ENCODE measurements around the gene SRSF4.

DNA sequence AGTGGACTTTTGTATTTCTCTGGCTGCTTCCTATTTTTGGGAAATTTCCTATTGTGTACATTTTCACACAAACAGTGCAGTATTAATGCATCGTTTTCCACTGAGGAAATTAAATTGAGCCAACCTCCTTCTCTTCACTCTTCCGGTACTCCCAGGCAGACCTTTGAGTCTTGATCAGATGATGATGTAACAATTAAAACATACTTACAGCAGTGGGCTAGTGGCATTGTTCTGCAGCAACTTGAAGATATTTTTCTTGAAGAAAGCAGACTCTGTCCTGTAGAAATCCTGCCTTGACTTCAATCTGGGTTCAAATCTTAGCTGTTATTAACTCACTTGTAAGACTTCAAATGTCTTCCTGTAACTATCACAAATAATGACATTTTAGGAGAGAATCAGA is 39.0 kb downstream of the SRSF4 start:
- TF ChIP-seq POLR2A (IDR thresholded peaks at IDR 0.05) = no peak
- TF ChIP-seq, protein P1, sequence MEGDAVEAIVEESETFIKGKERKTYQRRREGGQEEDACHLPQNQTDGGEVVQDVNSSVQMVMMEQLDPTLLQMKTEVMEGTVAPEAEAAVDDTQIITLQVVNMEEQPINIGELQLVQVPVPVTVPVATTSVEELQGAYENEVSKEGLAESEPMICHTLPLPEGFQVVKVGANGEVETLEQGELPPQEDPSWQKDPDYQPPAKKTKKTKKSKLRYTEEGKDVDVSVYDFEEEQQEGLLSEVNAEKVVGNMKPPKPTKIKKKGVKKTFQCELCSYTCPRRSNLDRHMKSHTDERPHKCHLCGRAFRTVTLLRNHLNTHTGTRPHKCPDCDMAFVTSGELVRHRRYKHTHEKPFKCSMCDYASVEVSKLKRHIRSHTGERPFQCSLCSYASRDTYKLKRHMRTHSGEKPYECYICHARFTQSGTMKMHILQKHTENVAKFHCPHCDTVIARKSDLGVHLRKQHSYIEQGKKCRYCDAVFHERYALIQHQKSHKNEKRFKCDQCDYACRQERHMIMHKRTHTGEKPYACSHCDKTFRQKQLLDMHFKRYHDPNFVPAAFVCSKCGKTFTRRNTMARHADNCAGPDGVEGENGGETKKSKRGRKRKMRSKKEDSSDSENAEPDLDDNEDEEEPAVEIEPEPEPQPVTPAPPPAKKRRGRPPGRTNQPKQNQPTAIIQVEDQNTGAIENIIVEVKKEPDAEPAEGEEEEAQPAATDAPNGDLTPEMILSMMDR (IDR thresholded peaks at IDR 0.05) = no peak
